Measurements from ENCODE around the gene MAP4K5.

DNA sequence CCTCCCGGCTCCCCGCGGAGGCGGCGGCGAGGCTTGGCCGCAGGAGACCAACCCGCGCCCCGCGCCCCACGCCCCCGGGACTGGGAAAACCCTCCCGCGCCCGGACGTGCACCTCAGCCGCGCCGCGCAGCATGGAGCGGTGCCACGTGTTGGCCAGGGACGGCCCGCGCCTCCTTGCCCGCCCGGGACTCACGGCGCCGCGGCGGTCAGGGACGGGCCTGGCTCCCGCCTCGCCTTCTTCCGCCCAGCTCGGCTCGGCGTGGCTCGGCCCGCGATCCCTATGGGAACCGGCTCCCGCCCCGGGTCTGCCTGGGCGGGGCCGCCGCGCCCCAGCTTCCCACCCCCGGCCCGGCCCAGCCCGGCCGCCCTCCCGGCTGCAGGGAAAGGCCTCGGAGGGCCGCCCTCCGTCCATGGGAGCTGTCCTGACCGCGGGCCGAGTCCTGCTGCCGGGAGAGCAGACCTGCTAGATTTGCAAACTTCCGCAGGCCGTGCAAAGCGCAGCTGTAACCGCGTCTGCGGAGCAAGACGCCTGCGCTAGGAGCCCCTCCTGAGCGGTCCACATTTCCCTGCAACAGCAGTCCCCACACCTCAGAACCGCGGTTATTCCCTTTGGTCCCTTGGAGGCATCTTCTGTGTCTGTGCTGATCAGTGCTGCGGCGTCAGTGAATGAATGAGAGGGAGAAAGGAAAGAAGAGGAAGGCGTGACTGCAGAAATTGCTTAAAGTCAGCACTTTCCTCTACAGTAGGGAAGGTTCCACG is 135.6 kb downstream of the MAP4K5 start, which contains the start of gene CDKL1:
- TF ChIP-seq TAF1 (IDR thresholded peaks at IDR 0.05; ENCODE audit: borderline replicate concordance, low read depth, low read length), result 0 out of 2 replicates have a peak, but pooled peaks have one; percentile 35
- peak; percentile 46; the same call in 1 of the 2 replicates for TF ChIP-seq POLR2A (IDR thresholded peaks at IDR 0.05; ENCODE audit: low read depth, low read length)

All from GM12892 (cell line).